Measurements from ENCODE around the gene DYNLT1. TPM values are rescaled to one million over a fixed set of nuclear protein-coding genes. Genes with fewer than 3 reads are reported as not detected.
A peak's percentile ranks its signal among the peaks of the same experiment; 100 is the strongest.

Gene DYNLT1
- total and polyA plus RNA-seq, 2 experiments from 2014 or later, result 60.9 to 241 TPM

- Histone ChIP-seq H3K27me3 (ENCODE audit: insufficient read depth) (no peaks in the 10 kb centered on the region), H2AFZ (no peak overlapping the region), H3K4me2 (no peak overlapping the region), H3K4me3 (no peak overlapping the region), H3K79me2 (replicated peaks; ENCODE audit: insufficient read depth) (peaks cover 10% of the 10 kb centered on the region), H3F3A (replicated peaks; ENCODE audit: low read depth) (no peaks in the 10 kb centered on the region), H3K36me3 (ENCODE audit: insufficient read depth) (no peaks in the 10 kb centered on the region; the same call in 1 of the 2 replicates), H3K9me2 (ENCODE audit: insufficient read depth) (no peaks in the 10 kb centered on the region), H4K20me1 (replicated peaks; ENCODE audit: insufficient read depth) (peaks cover 13% of the 10 kb centered on the region), H3K27ac (ENCODE audit: low read depth) (peak overlapping the region; percentile 51), H3K4me1 (ENCODE audit: insufficient read depth) (no peaks in the 10 kb centered on the region)
- Mint-ChIP-seq H3K4me1 (peaks cover 7% of the 10 kb centered on the region; the same call in 2 of the 3 replicates), H3K27ac (no peak overlapping the region), H3K36me3 (ENCODE audit: low read depth) (peaks cover 47% of the 10 kb centered on the region), H3K4me3 (no peak overlapping the region), H3K27me3 (ENCODE audit: insufficient read depth, low read depth, poor library complexity) (peaks cover 8% of the 10 kb centered on the region), H3K9me3 (no peaks in the 10 kb centered on the region)
- TF ChIP-seq CREB1 (CRISPR knock-in tag; IDR thresholded peaks at IDR 0.05; ENCODE audit: low read depth) (no peak), POLR2AphosphoS5 (IDR thresholded peaks at IDR 0.05; ENCODE audit: low read depth) (no peak), NANOG (IDR thresholded peaks at IDR 0.05; ENCODE audit: borderline replicate concordance) (no peak), EZH2phosphoT487 (IDR thresholded peaks at IDR 0.05; ENCODE audit: unreplicated experiment) (no peak), JUNB (IDR thresholded peaks at IDR 0.05; ENCODE audit: unreplicated experiment) (no peak), ZNF114 (CRISPR knock-in tag; IDR thresholded peaks at IDR 0.05) (no peak), EZH2 (IDR thresholded peaks at IDR 0.05; ENCODE audit: low read depth, unreplicated experiment) (no peak), STAT1 (IDR thresholded peaks at IDR 0.05; ENCODE audit: unreplicated experiment) (no peak), ZNF331 (CRISPR knock-in tag; IDR thresholded peaks at IDR 0.05; ENCODE audit: low read depth) (no peak)
- TF ChIP-seq, protein P1, sequence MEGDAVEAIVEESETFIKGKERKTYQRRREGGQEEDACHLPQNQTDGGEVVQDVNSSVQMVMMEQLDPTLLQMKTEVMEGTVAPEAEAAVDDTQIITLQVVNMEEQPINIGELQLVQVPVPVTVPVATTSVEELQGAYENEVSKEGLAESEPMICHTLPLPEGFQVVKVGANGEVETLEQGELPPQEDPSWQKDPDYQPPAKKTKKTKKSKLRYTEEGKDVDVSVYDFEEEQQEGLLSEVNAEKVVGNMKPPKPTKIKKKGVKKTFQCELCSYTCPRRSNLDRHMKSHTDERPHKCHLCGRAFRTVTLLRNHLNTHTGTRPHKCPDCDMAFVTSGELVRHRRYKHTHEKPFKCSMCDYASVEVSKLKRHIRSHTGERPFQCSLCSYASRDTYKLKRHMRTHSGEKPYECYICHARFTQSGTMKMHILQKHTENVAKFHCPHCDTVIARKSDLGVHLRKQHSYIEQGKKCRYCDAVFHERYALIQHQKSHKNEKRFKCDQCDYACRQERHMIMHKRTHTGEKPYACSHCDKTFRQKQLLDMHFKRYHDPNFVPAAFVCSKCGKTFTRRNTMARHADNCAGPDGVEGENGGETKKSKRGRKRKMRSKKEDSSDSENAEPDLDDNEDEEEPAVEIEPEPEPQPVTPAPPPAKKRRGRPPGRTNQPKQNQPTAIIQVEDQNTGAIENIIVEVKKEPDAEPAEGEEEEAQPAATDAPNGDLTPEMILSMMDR (conservative IDR thresholded peaks at IDR 0.05; ENCODE audit: low read depth in 2 of 2), result no peak
- TF ChIP-seq, protein P2, sequence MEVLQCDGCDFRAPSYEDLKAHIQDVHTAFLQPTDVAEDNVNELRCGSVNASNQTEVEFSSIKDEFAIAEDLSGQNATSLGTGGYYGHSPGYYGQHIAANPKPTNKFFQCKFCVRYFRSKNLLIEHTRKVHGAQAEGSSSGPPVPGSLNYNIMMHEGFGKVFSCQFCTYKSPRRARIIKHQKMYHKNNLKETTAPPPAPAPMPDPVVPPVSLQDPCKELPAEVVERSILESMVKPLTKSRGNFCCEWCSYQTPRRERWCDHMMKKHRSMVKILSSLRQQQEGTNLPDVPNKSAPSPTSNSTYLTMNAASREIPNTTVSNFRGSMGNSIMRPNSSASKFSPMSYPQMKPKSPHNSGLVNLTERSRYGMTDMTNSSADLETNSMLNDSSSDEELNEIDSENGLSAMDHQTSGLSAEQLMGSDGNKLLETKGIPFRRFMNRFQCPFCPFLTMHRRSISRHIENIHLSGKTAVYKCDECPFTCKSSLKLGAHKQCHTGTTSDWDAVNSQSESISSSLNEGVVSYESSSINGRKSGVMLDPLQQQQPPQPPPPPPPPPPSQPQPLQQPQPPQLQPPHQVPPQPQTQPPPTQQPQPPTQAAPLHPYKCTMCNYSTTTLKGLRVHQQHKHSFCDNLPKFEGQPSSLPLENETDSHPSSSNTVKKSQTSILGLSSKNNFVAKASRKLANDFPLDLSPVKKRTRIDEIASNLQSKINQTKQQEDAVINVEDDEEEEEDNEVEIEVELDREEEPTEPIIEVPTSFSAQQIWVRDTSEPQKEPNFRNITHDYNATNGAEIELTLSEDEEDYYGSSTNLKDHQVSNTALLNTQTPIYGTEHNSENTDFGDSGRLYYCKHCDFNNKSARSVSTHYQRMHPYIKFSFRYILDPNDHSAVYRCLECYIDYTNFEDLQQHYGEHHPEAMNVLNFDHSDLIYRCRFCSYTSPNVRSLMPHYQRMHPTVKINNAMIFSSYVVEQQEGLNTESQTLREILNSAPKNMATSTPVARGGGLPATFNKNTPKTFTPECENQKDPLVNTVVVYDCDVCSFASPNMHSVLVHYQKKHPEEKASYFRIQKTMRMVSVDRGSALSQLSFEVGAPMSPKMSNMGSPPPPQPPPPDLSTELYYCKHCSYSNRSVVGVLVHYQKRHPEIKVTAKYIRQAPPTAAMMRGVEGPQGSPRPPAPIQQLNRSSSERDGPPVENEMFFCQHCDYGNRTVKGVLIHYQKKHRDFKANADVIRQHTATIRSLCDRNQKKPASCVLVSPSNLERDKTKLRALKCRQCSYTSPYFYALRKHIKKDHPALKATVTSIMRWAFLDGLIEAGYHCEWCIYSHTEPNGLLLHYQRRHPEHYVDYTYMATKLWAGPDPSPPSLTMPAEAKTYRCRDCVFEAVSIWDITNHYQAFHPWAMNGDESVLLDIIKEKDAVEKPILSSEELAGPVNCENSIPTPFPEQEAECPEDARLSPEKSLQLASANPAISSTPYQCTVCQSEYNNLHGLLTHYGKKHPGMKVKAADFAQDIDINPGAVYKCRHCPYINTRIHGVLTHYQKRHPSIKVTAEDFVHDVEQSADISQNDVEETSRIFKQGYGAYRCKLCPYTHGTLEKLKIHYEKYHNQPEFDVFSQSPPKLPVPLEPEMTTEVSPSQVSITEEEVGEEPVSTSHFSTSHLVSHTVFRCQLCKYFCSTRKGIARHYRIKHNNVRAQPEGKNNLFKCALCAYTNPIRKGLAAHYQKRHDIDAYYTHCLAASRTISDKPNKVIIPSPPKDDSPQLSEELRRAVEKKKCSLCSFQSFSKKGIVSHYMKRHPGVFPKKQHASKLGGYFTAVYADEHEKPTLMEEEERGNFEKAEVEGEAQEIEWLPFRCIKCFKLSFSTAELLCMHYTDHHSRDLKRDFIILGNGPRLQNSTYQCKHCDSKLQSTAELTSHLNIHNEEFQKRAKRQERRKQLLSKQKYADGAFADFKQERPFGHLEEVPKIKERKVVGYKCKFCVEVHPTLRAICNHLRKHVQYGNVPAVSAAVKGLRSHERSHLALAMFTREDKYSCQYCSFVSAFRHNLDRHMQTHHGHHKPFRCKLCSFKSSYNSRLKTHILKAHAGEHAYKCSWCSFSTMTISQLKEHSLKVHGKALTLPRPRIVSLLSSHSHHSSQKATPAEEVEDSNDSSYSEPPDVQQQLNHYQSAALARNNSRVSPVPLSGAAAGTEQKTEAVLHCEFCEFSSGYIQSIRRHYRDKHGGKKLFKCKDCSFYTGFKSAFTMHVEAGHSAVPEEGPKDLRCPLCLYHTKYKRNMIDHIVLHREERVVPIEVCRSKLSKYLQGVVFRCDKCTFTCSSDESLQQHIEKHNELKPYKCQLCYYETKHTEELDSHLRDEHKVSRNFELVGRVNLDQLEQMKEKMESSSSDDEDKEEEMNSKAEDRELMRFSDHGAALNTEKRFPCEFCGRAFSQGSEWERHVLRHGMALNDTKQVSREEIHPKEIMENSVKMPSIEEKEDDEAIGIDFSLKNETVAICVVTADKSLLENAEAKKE (CRISPR knock-in tag; IDR thresholded peaks at IDR 0.05), result no peak
- TF ChIP-seq, protein P3, sequence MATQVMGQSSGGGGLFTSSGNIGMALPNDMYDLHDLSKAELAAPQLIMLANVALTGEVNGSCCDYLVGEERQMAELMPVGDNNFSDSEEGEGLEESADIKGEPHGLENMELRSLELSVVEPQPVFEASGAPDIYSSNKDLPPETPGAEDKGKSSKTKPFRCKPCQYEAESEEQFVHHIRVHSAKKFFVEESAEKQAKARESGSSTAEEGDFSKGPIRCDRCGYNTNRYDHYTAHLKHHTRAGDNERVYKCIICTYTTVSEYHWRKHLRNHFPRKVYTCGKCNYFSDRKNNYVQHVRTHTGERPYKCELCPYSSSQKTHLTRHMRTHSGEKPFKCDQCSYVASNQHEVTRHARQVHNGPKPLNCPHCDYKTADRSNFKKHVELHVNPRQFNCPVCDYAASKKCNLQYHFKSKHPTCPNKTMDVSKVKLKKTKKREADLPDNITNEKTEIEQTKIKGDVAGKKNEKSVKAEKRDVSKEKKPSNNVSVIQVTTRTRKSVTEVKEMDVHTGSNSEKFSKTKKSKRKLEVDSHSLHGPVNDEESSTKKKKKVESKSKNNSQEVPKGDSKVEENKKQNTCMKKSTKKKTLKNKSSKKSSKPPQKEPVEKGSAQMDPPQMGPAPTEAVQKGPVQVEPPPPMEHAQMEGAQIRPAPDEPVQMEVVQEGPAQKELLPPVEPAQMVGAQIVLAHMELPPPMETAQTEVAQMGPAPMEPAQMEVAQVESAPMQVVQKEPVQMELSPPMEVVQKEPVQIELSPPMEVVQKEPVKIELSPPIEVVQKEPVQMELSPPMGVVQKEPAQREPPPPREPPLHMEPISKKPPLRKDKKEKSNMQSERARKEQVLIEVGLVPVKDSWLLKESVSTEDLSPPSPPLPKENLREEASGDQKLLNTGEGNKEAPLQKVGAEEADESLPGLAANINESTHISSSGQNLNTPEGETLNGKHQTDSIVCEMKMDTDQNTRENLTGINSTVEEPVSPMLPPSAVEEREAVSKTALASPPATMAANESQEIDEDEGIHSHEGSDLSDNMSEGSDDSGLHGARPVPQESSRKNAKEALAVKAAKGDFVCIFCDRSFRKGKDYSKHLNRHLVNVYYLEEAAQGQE (IDR thresholded peaks at IDR 0.05; ENCODE audit: unreplicated experiment), result no peak
- TF ChIP-seq, protein P4, sequence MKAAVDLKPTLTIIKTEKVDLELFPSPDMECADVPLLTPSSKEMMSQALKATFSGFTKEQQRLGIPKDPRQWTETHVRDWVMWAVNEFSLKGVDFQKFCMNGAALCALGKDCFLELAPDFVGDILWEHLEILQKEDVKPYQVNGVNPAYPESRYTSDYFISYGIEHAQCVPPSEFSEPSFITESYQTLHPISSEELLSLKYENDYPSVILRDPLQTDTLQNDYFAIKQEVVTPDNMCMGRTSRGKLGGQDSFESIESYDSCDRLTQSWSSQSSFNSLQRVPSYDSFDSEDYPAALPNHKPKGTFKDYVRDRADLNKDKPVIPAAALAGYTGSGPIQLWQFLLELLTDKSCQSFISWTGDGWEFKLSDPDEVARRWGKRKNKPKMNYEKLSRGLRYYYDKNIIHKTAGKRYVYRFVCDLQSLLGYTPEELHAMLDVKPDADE (IDR thresholded peaks at IDR 0.05), result no peak
- DNase-seq (ENCODE audit: low spot score), result no peak
- ATAC-seq, result no peak
Measured at GRCh38 chr6:158635427-158636073, 9.0 kb downstream of the DYNLT1 start.

Measured in GM23338 (cell line).